HepG2 (cell line): ENCODE measurements around the gene CHPF. TPM values are rescaled to one million over a fixed set of nuclear protein-coding genes. Genes with fewer than 3 reads are reported as not detected.

Source experiments
- CREM ChIP-seq, 2 experiments: sonication (generic) in 1 of 2; formaldehyde crosslinking in 1 of 2; IDR thresholded peaks; 2 replicates each; pipeline versions ENCODE4 v1.4.0 to v1.6.1; 2016 to 2020; ENCODE audit warnings: antibody characterized with exemption in 1 of 2, mild to moderate bottlenecking in 1 of 2, missing genetic modification reagents in 1 of 2
- PAXIP1 ChIP-seq: sonication (generic); formaldehyde crosslinking; conservative IDR thresholded peaks from 2 replicates; pipeline ENCODE4 v1.4.0; 2020; ENCODE audit warnings: mild to moderate bottlenecking, missing genetic modification reagents, moderate library complexity
- POLR2G ChIP-seq: fragments of 200-400 bp; formaldehyde crosslinking; IDR thresholded peaks from 2 replicates; pipeline ENCODE4 v1.6.1; 2018; ENCODE audit warnings: mild to moderate bottlenecking, low read depth, low read length, moderate library complexity
- RBM22 ChIP-seq: fragments of 200-400 bp; formaldehyde crosslinking; optimal IDR thresholded peaks from 2 replicates; pipeline ENCODE3; 2017; ENCODE audit warnings: mild to moderate bottlenecking, low read length, moderate library complexity
- REST ChIP-seq, 2 experiments: IDR thresholded peaks; 2 replicates each; pipeline ENCODE4 v1.6.1; 2011 to 2012; ENCODE audit warnings: low read length in 2 of 2, borderline replicate concordance in 1 of 2, low read depth in 1 of 2, mild to moderate bottlenecking in 1 of 2, moderate library complexity in 1 of 2
- RORA ChIP-seq: sonication (generic); formaldehyde crosslinking; IDR thresholded peaks from 2 replicates; pipeline ENCODE4 v1.5.0; 2020; ENCODE audit warnings: mild to moderate bottlenecking, missing genetic modification reagents, moderate library complexity
- SMC3 ChIP-seq: IDR thresholded peaks from 2 replicates; pipeline ENCODE4 v1.6.1; 2011; ENCODE audit warnings: low read length, improper control_type of control experiment
- THRA ChIP-seq: sonication (generic); formaldehyde crosslinking; IDR thresholded peaks from 2 replicates; pipeline ENCODE4 v1.4.0; 2020; ENCODE audit warnings: missing genetic modification reagents, borderline replicate concordance
- ZFP36L2 ChIP-seq: sonication (generic); formaldehyde crosslinking; IDR thresholded peaks from 2 replicates; pipeline ENCODE4 v1.4.0; 2020; ENCODE audit warnings: missing genetic modification reagents
- ZFX ChIP-seq: sonication (generic); formaldehyde crosslinking; IDR thresholded peaks from 2 replicates; pipeline ENCODE4 v1.4.0; 2020; ENCODE audit warnings: mild to moderate bottlenecking, low read depth, missing genetic modification reagents, moderate library complexity
- ZNF224 ChIP-seq: sonication (generic); formaldehyde crosslinking; IDR thresholded peaks from 2 replicates; pipeline ENCODE4 v1.5.0; 2020; ENCODE audit warnings: mild to moderate bottlenecking, missing genetic modification reagents
- ZNF646 ChIP-seq: sonication (generic); formaldehyde crosslinking; IDR thresholded peaks from 2 replicates; pipeline ENCODE4 v1.9.0; 2021; ENCODE audit warnings: mild to moderate bottlenecking, missing genetic modification reagents
- ZNF790 ChIP-seq: sonication (generic); formaldehyde crosslinking; IDR thresholded peaks from 2 replicates; pipeline ENCODE4 v1.8.0; 2022; ENCODE audit warnings: missing genetic modification reagents, mild to moderate bottlenecking, borderline replicate concordance
- polyA plus RNA-seq, 8 experiments: library from polyadenylated mRNA; depleted of rRNA in 3 of 8; stranded (reverse) in 7 of 8; unstranded in 1 of 8; fragments of >200 nt; fragmentation: Illumina TruSeq in 4 of 8; extraction: Trizol in 4 of 8; gene quantifications; 2 replicates each; pipeline versions ENCODE4 v1.2.1 to v1.2.3, GENCODE V29; 2011 to 2016; ENCODE audit warnings: low read depth in 4 of 8, missing spikeins in 1 of 8, mixed read lengths in 1 of 8; ENCODE audit not compliant: insufficient read depth in 1 of 8
- total RNA-seq, 5 experiments: library from RNA; depleted of rRNA; stranded (reverse); fragments of >200 nt; fragmentation: Illumina TruSeq; extraction: Trizol; gene quantifications; 2 replicates each; pipeline ENCODE4 v1.2.3, GENCODE V29; 2016; ENCODE audit warnings: low read depth in 1 of 5

Gene CHPF
- total and polyA plus RNA-seq, 2 of the 13 experiments (the other 11 are each of a cell fraction or from before 2014, with no cell fraction given), result 79.6 to 111 TPM

- 0 out of 2 replicates have a peak, but pooled peaks have one; percentile 14 for TF ChIP-seq PAXIP1 (CRISPR knock-in tag)
- TF ChIP-seq CREM (IDR thresholded peaks at IDR 0.05), result no peak
- TF ChIP-seq CREM (CRISPR knock-in tag; IDR thresholded peaks at IDR 0.05), result no peak
- peak; percentile 37; the same call in 1 of the 2 replicates for TF ChIP-seq THRA (CRISPR knock-in tag)
- no peak for TF ChIP-seq ZNF224 (CRISPR knock-in tag)
- no peak for TF ChIP-seq ZNF646
- no peak for TF ChIP-seq RBM22
- TF ChIP-seq REST (IDR thresholded peaks at IDR 0.05; ENCODE audit: borderline replicate concordance in 1 of 2, low read depth in 1 of 2, low read length in 2 of 2), result peak in 1 of 2 experiments; percentile 73; a peak in 2 of 4 replicates
- TF ChIP-seq ZFP36L2 (CRISPR knock-in tag), result no peak
- TF ChIP-seq POLR2G, result no peak
- 0 out of 2 replicates have a peak, but pooled peaks have one; percentile 36 for TF ChIP-seq ZFX
- no peak for TF ChIP-seq RORA (CRISPR knock-in tag)
- peak; percentile 87 for TF ChIP-seq SMC3
- 0 out of 2 replicates have a peak, but pooled peaks have one; percentile 55 for TF ChIP-seq ZNF790
Observed at GRCh38 chr2:219495531-219496122, 48.0 kb downstream of the CHPF start (continued).
